ENCODE measurements around the gene LRRC55.

LRRC55 gene, protein sequence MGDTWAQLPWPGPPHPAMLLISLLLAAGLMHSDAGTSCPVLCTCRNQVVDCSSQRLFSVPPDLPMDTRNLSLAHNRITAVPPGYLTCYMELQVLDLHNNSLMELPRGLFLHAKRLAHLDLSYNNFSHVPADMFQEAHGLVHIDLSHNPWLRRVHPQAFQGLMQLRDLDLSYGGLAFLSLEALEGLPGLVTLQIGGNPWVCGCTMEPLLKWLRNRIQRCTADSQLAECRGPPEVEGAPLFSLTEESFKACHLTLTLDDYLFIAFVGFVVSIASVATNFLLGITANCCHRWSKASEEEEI

DNA sequence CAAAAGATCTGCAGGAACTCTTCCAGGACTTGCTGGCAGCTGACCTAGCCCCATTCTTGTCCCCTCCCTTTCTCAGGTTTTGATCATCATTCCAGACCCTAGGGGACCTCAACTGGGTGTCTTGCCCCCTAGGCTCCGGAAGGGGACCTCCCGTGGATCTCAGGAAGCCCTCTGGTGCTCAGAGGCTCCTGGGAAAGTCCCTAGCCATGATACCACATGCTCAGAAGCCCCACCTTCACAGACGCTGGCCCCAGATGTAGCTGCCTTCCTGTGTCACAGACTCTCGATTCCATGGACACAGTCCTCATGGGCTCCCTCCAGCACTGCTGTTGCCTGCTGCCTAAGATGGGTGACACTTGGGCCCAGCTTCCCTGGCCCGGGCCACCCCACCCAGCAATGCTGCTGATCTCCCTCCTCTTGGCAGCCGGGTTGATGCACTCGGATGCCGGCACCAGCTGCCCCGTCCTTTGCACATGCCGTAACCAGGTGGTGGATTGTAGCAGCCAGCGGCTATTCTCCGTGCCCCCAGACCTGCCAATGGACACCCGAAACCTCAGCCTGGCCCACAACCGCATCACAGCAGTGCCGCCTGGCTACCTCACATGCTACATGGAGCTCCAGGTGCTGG is at the start of gene LRRC55:
LRRC55 (plus strand) TSS at position 276 of the 628 bp plus-strand sequence; CDS start at position 346, 70 bp downstream.
- no peak for DNase-seq (ENCODE audit: low read depth)

DNA sequence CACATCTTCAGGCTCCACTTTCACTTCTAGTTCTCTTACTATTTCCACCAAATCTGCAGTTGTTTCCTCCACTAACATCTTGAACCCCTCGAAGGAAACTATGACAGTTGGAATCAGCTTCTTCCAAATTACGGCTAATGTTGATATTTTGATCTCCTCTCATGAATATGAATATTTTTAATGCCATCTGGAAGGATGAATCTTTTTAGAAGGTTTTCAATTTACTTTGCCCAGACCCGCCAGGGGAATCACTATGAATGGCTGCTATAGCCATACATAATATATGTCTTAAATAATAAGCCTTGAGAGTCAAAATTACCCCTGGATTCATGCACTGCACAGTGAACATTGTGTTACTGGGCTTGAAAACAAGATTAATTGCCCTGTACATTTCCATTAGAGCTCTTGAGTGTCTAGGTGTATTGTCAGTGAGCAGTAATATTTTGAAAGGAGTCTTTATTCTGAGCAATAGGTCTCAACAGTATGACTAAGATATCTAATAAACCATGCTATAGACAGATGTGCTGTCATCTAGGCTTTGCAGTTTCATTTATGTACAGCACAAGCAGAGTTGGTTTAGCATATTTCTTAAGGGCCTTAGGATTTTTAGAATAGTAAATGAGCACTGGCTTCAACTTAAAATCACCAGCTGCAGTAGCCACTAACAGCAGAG is 48.3 kb upstream of the LRRC55 start:
- no peak for DNase-seq (ENCODE audit: low read depth)

DNA sequence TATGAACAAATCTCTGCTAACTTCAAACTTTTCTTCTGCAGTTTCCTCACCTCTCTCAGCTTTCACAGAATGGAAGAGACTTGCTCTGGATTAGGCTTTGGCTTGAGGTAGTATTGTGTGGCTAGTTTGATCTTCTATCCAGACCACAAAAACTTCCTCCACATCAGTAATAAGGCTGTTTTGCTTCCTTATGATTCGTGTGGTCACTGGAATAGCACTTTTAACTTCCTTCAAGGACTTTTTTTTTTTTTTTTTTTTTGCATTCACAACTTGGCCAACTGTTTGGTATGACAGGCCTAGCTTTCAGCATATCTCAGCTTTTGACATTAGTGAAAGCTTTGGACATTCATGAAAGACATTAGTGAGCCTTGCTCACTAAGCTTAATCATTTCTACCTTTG is 47.5 kb upstream of the LRRC55 start:
- no peak for DNase-seq (ENCODE audit: low read depth)

DNA sequence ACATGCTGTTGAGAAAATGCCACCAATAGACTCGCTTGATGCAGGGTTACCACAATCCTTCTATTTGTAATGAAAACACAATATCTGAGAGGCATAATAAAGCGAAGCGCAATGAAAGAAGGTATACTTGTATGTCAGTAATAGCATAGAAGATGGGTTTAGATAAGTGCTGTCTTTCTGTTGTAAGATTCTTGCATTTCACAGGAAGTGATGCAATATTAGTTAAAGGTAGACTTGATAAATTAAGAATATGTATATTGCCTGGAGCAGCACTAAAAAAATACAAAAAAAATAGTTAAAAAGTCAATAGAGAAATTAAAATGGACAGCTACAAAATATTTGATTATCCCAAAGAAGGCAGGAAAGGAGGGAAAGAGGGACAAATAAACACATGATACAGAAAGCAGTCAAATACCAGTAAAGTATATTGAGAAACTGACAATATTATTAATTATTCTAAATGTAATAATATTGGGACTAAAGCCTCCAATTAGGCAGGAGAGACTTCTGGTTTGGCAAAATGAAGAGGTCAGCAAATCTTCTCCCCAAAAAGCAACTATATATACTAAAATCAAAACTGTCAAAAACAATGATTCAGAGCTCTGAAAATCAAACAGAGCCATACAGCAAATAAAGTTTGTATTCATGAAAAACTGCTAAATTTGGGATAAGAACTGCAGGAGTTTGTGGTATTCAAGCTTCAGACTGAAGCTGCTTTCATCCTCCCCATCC is 46.6 kb upstream of the LRRC55 start:
- DNase-seq (ENCODE audit: low read depth), result no peak

DNA sequence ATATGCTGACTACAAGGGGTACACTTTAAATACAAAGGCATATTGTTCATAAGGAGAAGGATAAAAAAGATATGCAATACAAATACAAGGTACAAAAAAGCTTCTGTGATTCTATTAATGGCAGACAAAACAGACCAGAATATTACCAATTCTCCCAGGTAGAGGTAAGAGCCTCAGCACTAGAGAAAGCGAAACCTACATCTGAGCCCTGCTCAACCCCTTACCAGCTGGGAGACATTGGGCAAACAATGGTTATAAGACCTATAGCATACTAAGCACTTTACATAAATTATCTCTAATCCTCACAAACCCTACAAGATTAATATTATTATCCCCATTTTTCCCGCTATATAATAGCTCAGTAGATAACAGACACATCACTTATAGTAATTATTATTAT is 41.2 kb upstream of the LRRC55 start:
- no peak for DNase-seq (ENCODE audit: low read depth)

DNA sequence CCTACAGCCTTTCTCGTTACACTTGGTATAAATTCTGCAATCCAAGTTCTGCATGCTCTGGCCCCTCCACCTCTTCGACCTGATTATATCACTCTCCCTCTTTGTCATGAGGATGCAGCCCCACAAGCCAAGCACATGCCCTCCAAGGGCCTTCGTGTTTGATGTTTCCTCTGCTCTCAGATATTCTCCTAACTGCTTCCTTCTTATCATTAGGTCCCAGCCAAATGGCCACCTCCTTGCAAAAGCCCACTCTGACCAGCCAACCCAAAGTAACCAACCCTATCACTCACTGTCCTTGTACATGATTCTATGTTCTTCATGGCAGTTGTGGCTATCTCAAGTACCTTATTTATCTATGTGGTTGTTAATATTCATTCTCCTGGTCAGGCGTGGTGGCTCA is 38.3 kb upstream of the LRRC55 start:
- DNase-seq (ENCODE audit: low read depth), result no peak

DNA sequence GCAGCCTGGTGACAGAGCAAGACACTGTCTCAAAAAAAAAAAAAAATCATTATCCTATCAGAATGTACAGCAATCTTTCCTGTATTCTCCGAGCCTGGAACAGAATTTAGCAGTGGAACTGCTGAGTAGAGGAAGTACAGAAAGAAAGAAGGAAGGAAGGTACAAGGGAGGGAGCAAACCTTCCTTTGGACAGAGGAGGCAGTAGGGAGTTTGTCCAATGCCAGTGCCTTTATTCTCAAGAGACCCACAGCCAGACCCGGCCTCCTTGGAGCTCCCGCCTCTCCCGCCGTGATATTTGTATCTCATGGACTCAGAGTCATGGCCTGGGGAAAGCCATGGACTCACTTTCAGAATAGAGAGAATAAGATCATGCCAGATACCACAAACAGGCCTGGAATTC is 37.7 kb upstream of the LRRC55 start:
- DNase-seq (ENCODE audit: low read depth), result no peak

DNA sequence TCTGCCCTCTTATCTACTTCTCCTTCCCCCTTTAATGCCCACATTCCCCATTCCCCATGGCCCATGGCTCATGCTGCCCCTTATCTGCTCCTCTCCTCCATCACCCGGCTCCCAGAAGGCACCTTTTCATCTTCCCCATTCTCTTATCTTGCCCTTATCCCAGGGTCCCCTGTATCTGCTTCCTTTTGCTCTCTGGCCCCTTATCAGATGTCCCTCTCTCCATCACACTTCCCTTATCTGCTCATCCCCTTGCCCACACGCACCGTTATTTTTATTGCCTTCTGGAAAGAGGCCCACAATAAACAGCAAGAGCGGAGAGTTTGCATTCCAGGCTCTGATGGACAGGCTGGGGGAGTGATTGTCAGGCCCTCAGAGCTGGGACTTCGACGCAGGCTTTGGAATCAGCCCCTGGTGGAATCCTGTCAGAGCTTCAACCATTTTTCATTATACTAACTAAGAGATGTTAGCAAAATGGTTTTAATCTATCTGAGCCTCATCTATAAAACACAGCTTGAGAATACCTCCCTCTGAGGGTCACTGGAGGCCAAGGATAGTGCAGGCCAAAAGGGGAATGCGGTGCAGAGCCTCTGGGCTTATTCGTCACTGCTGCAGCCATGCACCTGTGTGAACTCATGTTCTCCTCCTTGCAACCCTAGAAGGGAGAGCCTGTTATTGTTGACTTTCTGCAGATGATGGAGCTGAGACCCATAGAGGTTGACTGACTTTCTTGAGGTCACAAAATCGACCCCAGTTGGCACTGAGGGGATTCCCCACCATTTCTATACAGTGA is 37.0 kb upstream of the LRRC55 start:
- DNase-seq (ENCODE audit: low read depth), result no peak

DNA sequence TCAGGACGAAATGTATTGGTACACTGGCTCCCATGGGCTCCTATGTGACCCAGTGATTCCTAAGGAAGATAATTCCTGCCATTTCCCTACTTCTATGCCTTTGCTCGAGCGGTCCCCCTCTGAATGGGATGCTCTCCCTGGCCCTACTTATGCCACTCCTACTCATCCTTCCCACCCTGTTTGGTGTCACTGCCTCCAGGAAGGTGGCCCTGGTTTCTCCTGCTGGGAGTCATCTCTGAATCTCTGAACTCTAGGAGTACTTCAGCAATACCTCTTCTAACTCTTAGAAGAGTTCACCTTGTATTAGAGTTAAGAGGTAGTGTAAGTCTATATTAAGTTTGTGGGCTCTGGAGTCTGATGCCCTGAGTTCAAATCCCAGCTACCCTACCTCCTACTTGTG is 35.5 kb upstream of the LRRC55 start:
- no peak for DNase-seq (ENCODE audit: low read depth)

DNA sequence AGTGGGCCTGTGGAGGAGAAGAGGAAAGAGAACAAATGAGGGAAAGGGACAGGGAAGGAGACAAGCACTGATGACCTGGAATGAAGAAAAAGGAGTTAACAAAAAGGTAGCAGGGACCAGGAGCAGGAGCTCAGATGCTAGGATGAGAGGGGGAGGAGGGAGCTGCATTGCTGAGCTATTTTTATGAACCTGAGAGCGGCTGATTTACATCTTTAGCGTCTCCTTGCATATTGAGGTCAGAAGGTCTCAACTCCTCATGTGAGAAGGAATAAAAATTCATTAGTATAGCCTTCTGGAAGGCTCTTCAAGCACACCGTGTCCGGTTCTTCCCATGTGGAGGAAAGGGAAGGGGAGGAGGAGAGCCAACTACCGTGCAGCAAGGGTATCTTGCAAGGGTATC is 33.1 kb upstream of the LRRC55 start:
- no peak for DNase-seq (ENCODE audit: low read depth)

DNA sequence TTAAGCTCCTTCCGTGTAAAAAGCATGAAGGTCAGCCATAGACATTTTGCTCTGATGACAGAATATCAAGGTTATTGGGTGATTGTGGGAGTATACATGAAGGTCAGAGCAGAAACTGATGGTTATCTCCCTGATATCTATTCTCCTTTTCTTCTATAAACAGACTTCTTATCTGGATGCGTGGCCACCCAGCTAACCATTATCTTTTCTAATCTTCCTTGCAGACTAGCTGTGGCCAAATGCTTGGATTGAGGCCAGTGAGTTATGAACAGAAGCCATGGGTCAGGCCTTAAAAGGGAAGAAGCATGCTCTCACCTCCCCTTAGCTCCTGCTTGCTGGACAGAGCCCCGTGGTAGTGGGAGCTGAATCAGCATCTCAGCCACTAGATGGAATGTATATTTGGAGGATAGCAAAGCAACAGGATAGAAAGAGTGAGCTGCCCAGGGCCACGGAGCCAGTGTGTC is 31.3 kb upstream of the LRRC55 start:
- peak; percentile 51 for DNase-seq (ENCODE audit: low read depth)

DNA sequence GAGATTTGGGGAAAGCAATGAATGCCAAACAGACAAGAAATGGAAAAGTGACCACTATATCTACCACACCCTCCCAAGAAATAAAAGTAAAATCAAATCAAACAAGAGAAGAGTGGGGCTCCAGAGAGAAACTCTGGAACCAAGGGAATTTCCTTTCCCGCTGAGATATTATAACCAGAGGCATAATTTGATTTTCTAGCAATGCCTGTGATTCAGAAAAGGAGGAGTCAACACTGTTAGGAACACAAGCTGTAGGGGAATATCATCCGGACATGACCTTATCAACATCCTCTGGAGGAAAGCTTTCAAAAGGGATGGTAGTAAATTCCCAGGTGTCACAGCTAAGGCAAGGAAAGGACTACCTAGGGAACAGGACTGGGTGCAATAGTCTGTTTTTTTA is 29.6 kb upstream of the LRRC55 start:
- DNase-seq (ENCODE audit: low read depth), result no peak

DNA sequence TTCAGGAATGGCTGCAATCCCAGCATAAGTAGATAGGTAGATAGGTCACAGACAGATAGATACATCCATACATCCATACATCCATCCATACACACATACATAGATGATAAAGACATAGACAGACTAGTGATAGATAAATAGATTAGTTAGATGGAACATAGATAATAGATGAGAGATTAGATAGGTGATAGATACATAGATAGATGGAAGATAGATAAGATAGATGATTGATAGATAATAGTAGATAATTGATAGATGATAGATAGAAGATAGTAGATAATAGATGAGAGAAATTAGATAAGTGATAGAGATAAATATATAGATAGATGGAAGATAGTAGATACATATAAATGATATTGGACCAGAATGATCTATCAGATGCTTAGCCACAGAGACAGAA is 28.3 kb upstream of the LRRC55 start:
- DNase-seq (ENCODE audit: low read depth), result no peak

DNA sequence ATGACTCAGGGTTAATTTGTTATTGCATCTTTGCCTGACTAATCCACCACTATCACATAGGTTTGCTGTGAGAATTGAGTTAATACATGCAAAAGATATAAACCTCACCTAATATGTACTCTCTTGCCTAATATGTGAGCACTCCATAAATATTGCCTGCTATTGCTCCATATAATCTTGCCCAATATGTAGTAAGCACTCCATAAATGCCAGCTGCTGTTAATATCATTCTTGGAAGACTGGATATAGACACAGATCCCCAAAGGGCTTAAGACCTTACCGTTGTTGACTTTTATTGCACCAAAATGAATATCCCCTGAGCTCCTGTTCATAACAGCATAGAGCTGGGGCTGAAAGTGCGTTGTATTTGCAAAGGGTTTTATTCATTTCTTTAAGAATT is 27.0 kb upstream of the LRRC55 start:
- no peak for DNase-seq (ENCODE audit: low read depth)

DNA sequence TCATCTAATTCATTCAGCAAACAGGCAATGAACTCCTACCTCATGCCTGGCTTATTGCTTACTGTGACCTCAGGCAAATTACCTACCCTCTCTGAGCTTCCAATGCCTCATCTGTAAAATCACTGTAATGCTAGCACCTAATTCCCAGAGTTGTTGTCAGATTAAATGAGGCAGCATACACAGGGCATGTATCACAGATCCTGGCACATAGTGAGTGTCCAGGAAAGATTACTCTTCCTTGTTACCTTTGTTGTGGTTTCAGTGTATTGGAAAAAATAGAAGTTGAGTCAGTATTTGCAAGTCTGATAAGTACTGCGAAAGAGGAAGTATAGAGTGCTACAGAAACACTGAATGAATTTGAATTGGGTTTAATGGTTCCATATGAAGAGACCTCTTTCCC is 26.4 kb upstream of the LRRC55 start:
- no peak for DNase-seq (ENCODE audit: low read depth)

DNA sequence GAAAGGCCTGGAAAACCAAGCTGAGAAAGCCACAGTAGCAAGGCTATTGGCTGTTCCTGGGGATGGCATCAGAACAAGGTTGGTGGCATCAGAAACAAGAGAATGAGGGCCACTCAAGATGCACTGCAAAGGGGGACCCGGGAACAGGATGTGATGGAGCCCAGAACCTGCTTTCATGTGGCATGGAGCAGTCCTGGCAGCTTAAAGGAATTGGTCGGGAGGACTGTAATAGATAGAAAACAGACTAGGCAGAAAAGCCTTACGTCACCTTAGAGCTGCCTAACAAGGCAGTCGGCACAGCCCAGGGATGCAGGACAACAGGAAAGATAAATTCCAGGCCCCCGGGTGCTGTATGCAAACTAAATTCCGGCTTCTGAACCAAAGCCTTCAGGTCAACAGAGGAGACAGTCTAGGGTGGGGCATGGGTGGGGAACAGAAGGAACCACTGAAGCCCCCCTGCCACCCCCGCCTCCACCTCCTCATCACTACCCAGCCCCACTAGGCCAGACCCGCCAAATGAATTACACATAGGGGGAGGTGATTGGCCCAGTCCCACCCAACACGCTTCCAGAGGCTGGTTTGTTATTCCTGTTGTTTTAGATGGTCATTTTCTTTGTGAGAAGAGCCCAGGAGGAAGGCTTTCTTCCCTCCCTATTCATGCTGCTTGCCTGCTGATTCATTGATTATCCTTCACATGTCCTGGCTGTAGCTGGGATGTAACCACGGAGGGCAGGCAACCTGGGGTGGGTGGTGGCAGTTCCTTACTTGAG is 25.7 kb upstream of the LRRC55 start:
- DNase-seq (ENCODE audit: low read depth), result no peak

DNA sequence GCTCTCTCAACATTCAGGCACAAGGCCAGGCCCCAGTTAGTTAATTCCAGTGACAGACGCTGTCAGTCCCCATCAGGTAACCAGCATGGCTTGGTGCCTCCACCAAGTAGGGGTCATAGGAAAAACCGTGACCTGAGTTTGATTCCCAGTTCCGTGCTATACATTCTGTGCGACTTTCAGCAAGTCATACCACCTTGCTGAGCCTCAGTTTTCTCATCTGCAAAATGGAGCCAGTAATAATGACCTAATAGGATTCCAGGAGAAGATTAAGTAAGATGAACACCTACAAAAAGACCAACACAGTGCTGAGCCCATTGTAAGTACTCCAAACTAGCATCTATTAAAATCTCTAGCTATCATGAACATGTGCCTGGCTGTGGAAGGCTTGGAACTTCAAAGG is 24.8 kb upstream of the LRRC55 start:
- no peak for DNase-seq (ENCODE audit: low read depth)

DNA sequence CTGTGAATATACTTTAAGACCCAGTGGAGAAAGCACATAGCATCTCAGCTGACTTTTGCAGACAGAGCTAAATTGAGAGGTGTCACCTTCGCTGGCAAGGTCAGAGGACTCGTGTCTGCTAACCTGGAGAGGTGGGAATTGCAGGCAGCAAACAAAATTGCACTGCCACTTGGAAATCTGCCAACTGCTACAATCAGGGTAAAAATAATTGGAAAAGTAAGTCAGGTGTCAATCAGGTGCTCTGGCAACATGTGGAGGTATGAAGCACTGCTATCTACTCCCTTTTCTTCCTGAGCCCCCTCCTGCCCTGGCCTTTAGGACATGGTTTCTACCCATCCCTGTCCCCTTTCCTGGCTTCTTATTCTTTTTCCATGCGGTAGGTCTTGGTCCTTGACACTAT is 24.1 kb upstream of the LRRC55 start:
- DNase-seq (ENCODE audit: low read depth), result no peak

DNA sequence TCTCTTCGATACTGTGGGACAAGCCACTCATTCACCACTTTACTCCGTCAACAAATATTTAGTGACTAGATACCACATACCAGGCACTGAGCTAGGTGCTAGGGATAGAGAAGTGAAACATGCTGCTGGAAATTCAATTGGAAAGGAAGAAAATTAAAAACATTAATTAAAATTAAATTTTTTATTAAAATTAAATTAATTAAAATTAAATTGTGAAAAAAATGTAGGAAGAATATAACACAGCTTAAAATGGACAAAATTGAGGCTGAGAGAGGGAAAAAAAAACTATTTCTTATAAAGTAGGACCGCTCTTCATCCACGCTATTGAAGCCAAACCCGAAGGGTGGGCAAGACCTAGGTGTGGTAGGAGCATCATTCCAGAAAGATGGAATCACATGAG is 23.6 kb upstream of the LRRC55 start:
- DNase-seq (ENCODE audit: low read depth), result no peak

DNA sequence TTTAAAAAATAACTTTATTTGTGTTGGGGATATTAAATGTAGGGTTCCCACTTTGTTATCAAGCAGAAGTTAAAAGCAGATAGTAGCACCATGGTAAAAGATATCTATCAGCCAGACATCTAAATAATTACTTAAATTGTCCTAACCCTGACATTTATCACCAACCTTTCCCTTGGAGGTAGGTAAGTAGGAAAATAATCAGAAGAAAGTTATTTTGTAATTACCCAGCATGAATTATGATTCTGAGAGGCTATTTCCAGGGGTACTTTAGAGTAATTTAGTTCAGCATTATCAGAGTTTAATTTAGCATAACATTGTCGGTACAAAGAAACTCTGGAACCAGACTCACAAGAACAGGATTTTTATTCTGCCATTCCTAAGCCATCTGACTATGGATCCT is 23.2 kb upstream of the LRRC55 start:
- DNase-seq (ENCODE audit: low read depth), result no peak

DNA sequence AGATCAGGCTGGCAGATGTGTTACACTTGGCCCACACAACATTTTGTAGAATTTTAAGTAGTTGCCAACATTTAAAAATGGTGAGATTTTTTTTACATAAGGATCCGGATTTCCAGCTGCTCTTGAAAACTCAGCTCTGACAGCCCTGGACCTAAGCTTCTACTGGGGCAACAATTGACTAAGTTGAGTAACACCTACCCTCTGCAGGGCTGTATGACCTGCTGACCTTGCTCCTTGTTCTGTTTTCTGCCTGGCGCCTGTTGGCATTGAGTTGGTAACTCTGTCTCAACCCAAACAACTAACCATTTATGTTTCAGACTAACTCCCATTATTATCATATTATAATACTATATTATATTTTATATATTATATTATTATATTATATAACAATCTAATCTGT is 21.1 kb upstream of the LRRC55 start:
- no peak for DNase-seq (ENCODE audit: low read depth)
